Transverse colon (tissue), 3 donors: ENCODE measurements around the gene DDX1.

Experiments used
- EP300 ChIP-seq: sonication (generic); formaldehyde crosslinking; IDR thresholded peaks from one replicate; pipeline ENCODE4 v1.6.1; 2017; ENCODE audit warnings: antibody characterized with exemption, low read depth
- POLR2A ChIP-seq: fragments of 450-650 bp; IDR thresholded peaks from one replicate; pipeline ENCODE4 v1.6.1; 2016; ENCODE audit warnings: antibody characterized with exemption, mild to moderate bottlenecking, moderate library complexity
- TF ChIP-seq, protein P1 (sequence below), 5 experiments: fragments of 200-600 bp in 3 of 5; fragments of 450-650 bp in 2 of 5; sonication (generic) in 3 of 5; IDR thresholded peaks; 1 replicate in 2 of 5; 2 replicates in 3 of 5; pipeline ENCODE4 v1.5.1; 2016 to 2017; ENCODE audit warnings: antibody characterized with exemption in 5 of 5, inconsistent platforms in 3 of 5, mild to moderate bottlenecking in 2 of 5, moderate library complexity in 1 of 5

DNA sequence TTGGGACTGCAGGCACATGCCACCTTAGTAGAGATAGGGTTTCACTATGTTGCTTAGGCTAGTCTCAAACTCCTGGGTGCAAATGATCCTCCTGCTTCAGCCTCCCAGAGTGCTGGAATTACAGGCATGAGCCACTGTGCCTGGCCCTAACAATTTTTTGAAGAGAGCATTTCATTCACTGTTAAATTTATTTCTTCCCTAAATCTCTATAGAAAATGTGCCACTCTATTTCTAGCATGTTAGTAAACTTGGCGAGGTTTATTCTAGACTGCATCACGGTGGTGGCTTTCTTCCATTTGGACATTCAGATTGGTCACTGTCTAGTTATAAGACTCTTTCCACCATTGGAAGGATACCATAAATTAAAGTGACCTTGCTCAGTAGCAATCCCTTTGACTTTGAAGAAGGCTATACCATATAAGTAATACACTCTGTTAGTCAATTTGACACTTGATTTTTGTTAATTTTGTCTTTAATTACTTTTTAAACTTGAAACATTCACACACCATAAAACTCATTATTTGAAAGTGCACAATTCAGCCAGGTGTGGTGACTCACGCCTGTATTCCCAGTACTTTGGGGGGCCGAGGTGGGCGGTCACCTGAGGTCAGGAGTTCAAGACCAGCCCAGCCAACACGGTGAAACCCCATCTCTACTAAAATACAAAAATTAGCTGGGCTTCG is 16.2 kb downstream of the DDX1 start:
- no peak for TF ChIP-seq POLR2A
- TF ChIP-seq, protein P1, sequence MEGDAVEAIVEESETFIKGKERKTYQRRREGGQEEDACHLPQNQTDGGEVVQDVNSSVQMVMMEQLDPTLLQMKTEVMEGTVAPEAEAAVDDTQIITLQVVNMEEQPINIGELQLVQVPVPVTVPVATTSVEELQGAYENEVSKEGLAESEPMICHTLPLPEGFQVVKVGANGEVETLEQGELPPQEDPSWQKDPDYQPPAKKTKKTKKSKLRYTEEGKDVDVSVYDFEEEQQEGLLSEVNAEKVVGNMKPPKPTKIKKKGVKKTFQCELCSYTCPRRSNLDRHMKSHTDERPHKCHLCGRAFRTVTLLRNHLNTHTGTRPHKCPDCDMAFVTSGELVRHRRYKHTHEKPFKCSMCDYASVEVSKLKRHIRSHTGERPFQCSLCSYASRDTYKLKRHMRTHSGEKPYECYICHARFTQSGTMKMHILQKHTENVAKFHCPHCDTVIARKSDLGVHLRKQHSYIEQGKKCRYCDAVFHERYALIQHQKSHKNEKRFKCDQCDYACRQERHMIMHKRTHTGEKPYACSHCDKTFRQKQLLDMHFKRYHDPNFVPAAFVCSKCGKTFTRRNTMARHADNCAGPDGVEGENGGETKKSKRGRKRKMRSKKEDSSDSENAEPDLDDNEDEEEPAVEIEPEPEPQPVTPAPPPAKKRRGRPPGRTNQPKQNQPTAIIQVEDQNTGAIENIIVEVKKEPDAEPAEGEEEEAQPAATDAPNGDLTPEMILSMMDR (IDR thresholded peaks at IDR 0.05) = no peak
- TF ChIP-seq EP300 = no peak
